ENCODE results near the gene COBL. TPM values are rescaled to one million over a fixed set of nuclear protein-coding genes. Genes with fewer than 3 reads are reported as not detected.

The COBL gene
- total RNA-seq, 1 experiment from 2014 or later = not detected

DNA sequence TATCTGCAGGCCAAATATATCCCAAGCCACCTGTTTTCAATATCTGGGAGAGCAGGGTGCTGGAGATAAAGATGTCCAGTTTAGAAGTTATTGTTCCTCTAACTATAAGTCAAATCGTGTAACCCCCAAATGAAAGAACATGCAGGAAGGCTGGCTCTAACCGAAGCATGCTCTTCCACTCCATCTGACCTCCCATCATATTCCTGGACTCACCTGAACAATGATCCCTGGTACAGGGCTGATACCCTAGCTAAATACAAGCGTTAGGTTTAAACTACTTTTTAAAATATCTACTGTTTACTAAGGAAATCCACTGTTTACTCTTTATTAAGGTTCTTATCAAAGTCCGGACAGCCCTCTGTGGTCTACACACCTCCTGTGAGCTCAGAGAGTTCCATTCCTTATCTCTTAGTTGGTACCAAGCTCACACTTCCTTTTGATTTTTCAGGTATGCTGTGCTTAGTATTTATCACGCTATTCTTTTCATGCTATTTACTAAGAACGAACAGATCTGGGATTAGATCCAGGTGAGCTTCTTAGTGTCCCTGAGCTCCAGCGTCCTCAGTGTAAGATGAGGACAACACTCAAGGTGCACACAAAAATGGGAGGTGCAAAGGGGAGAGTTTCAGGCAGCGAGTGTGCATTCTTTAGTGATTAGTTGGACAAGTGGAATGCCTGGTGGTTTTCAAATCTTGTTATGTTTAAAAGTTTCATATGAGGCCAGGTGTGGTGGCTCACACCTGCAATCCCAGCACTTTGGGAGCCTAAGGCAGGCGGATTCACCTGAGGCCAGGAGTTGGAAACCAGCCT lies 23.6 kb upstream of the COBL start:
- Histone ChIP-seq H3K9ac (ENCODE audit: low read length) (no peak overlapping the region), H3K36me3 (ENCODE audit: insufficient read depth, low read length) (no peaks in the 10 kb centered on the region), H3K4me1 (ENCODE audit: low read length) (no peaks in the 10 kb centered on the region), H3K79me2 (ENCODE audit: low read length) (no peaks in the 10 kb centered on the region), H3K4me3 (ENCODE audit: low read length) (no peak overlapping the region), H3K27ac (ENCODE audit: low read length) (no peak overlapping the region), H3K9me3 (ENCODE audit: low read length) (no peaks in the 10 kb centered on the region), H2AFZ (ENCODE audit: low read length) (no peak overlapping the region), H3K9me2 (replicated peaks; ENCODE audit: insufficient read depth, low read length) (no peaks in the 10 kb centered on the region), H4K20me1 (ENCODE audit: insufficient read depth, low read depth, low read length) (no peaks in the 10 kb centered on the region), H3K4me2 (ENCODE audit: low read depth, low read length, poor library complexity, severe bottlenecking) (no peak overlapping the region), H3K27me3 (ENCODE audit: low read length) (no peaks in the 10 kb centered on the region)
- no peak for DNase-seq

- Histone ChIP-seq H3K4me1 (ENCODE audit: low read length) (no peaks in the 10 kb centered on the region), H3K79me2 (ENCODE audit: low read length) (no peaks in the 10 kb centered on the region), H3K36me3 (ENCODE audit: insufficient read depth, low read length) (no peaks in the 10 kb centered on the region), H3K9me2 (replicated peaks; ENCODE audit: insufficient read depth, low read length) (no peaks in the 10 kb centered on the region), H3K9ac (ENCODE audit: low read length) (no peak overlapping the region), H3K27ac (ENCODE audit: low read length) (no peak overlapping the region), H3K27me3 (ENCODE audit: low read length) (no peaks in the 10 kb centered on the region), H3K4me3 (ENCODE audit: low read length) (no peak overlapping the region), H3K4me2 (ENCODE audit: low read depth, low read length, poor library complexity, severe bottlenecking) (no peak overlapping the region), H3K9me3 (ENCODE audit: low read length) (no peaks in the 10 kb centered on the region), H2AFZ (ENCODE audit: low read length) (no peak overlapping the region), H4K20me1 (ENCODE audit: insufficient read depth, low read depth, low read length) (no peaks in the 10 kb centered on the region)
- DNase-seq = no peak
These were observed 18.4 kb upstream of the COBL start for GRCh38 chr7:51335057-51335456.

DNA sequence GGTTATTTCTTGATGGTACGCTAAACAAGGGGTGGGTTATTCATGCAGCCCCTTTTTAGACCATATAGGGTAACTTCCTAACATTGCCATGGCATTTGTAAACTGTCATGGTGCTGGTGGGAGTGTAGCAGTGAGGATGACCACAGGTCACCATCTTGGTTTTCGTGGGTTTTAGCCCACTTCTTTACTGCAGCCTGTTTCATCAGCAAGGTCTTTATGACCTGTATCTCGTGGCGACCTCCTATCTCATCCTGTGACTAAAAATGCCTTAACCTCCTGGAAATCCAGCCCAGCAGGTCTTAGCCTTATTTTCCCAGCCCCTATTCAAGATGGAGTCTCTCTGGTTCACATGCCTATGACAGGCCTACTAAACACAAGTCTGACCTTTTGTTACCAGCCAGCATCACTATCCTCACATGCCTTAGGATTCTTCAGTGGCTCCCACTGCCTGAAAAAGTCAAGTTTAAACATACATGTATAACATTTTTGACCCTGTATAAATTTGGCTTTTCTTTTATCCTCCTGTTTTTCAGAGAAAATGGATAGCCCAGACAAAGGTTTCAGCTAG lies 13.2 kb upstream of the COBL start:
- H3K36me3 ChIP-seq (ENCODE audit: insufficient read depth, low read length) = no peaks in the 10 kb centered on the region
- no peak overlapping the region for H3K4me3 ChIP-seq (ENCODE audit: low read length)
- H3K4me2 ChIP-seq (ENCODE audit: low read depth, low read length, poor library complexity, severe bottlenecking) = no peak overlapping the region
- DNase-seq = no peak
- no peaks in the 10 kb centered on the region for H4K20me1 ChIP-seq (ENCODE audit: insufficient read depth, low read depth, low read length)
- no peak overlapping the region for H2AFZ ChIP-seq (ENCODE audit: low read length)
- H3K9ac ChIP-seq (ENCODE audit: low read length) = no peak overlapping the region
- H3K9me3 ChIP-seq (ENCODE audit: low read length) = no peaks in the 10 kb centered on the region
- no peaks in the 10 kb centered on the region for H3K27me3 ChIP-seq (ENCODE audit: low read length)
- H3K4me1 ChIP-seq (ENCODE audit: low read length) = no peaks in the 10 kb centered on the region
- H3K9me2 ChIP-seq (replicated peaks; ENCODE audit: insufficient read depth, low read length) = no peaks in the 10 kb centered on the region
- H3K79me2 ChIP-seq (ENCODE audit: low read length) = no peaks in the 10 kb centered on the region
- H3K27ac ChIP-seq (ENCODE audit: low read length) = no peak overlapping the region

DNA sequence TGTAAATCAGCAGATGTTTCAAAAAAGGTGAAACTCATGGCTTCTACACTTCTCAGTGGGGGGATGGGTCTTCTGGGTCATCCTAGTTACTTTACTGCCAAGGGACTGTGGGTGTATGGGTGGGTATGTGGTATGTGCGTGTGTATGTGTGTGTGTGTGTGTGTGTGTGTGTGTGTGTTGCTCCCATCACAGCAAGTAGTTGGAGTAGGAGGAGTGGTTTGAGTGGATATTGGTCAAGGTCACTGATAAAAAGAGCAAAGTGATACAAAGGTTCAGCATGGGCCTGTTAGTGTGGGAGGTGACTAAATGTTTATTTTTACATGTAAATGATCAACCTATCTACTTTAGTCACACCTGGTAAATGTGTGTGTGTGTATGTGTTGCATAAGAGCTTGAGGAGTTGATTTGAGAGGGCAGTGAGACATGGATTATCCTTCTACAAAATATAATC lies 11.8 kb upstream of the COBL start:
- no peaks in the 10 kb centered on the region for H3K79me2 ChIP-seq (ENCODE audit: low read length)
- no peak for DNase-seq
- no peak overlapping the region for H3K4me2 ChIP-seq (ENCODE audit: low read depth, low read length, poor library complexity, severe bottlenecking)
- no peaks in the 10 kb centered on the region for H3K36me3 ChIP-seq (ENCODE audit: insufficient read depth, low read length)
- H3K9me2 ChIP-seq (replicated peaks; ENCODE audit: insufficient read depth, low read length) = no peaks in the 10 kb centered on the region
- H3K4me1 ChIP-seq (ENCODE audit: low read length) = no peaks in the 10 kb centered on the region
- H4K20me1 ChIP-seq (ENCODE audit: insufficient read depth, low read depth, low read length) = no peaks in the 10 kb centered on the region
- H3K27me3 ChIP-seq (ENCODE audit: low read length) = no peaks in the 10 kb centered on the region
- no peak overlapping the region for H3K27ac ChIP-seq (ENCODE audit: low read length)
- no peak overlapping the region for H3K9ac ChIP-seq (ENCODE audit: low read length)
- H3K4me3 ChIP-seq (ENCODE audit: low read length) = no peak overlapping the region
- H3K9me3 ChIP-seq (ENCODE audit: low read length) = no peaks in the 10 kb centered on the region
- H2AFZ ChIP-seq (ENCODE audit: low read length) = no peak overlapping the region

GRCh38 chr7:51327287-51327717 lies 10.7 kb upstream of the COBL start:
- Histone ChIP-seq H3K27me3 (ENCODE audit: low read length) (no peaks in the 10 kb centered on the region), H4K20me1 (ENCODE audit: insufficient read depth, low read depth, low read length) (no peaks in the 10 kb centered on the region), H3K9me2 (replicated peaks; ENCODE audit: insufficient read depth, low read length) (no peaks in the 10 kb centered on the region), H3K4me2 (ENCODE audit: low read depth, low read length, poor library complexity, severe bottlenecking) (no peak overlapping the region), H3K4me3 (ENCODE audit: low read length) (no peak overlapping the region), H3K9me3 (ENCODE audit: low read length) (no peaks in the 10 kb centered on the region), H2AFZ (ENCODE audit: low read length) (no peak overlapping the region), H3K79me2 (ENCODE audit: low read length) (no peaks in the 10 kb centered on the region), H3K4me1 (ENCODE audit: low read length) (no peaks in the 10 kb centered on the region), H3K9ac (ENCODE audit: low read length) (no peak overlapping the region), H3K27ac (ENCODE audit: low read length) (no peak overlapping the region), H3K36me3 (ENCODE audit: insufficient read depth, low read length) (no peaks in the 10 kb centered on the region)
- DNase-seq = no peak

- H3K9ac ChIP-seq (ENCODE audit: low read length) = no peak overlapping the region
- no peaks in the 10 kb centered on the region for H3K4me1 ChIP-seq (ENCODE audit: low read length)
- H4K20me1 ChIP-seq (ENCODE audit: insufficient read depth, low read depth, low read length) = no peaks in the 10 kb centered on the region
- H3K9me2 ChIP-seq (replicated peaks; ENCODE audit: insufficient read depth, low read length) = no peaks in the 10 kb centered on the region
- H3K9me3 ChIP-seq (ENCODE audit: low read length) = no peaks in the 10 kb centered on the region
- H3K27ac ChIP-seq (ENCODE audit: low read length) = no peak overlapping the region
- no peak overlapping the region for H3K4me3 ChIP-seq (ENCODE audit: low read length)
- no peaks in the 10 kb centered on the region for H3K27me3 ChIP-seq (ENCODE audit: low read length)
- no peaks in the 10 kb centered on the region for H3K36me3 ChIP-seq (ENCODE audit: insufficient read depth, low read length)
- H2AFZ ChIP-seq (ENCODE audit: low read length) = no peak overlapping the region
- H3K79me2 ChIP-seq (ENCODE audit: low read length) = no peaks in the 10 kb centered on the region
- no peak overlapping the region for H3K4me2 ChIP-seq (ENCODE audit: low read depth, low read length, poor library complexity, severe bottlenecking)
- no peak for DNase-seq
These were observed 10.2 kb upstream of the COBL start for GRCh38 chr7:51326656-51327286.

DNA sequence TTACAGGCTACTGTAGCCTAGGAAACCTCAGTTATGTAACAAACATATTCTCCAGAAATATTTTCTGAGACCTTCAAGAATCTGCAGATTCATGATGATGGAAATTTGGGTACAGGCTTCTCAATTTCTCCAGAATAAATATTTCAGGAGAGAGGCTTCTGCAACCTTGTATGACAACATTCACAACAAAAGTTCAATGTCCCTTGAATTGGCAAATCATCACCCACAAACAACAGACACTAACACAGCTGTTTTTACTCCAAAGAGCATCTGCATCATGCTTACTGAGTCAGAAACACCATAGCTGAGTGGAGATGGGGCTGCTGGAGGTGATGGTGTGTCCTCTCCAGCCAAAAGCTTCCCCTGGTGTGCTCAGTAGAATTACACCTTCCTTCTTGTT lies 9.3 kb upstream of the COBL start:
- Histone ChIP-seq H3K9me2 (replicated peaks; ENCODE audit: insufficient read depth, low read length) (no peaks in the 10 kb centered on the region), H3K79me2 (ENCODE audit: low read length) (no peaks in the 10 kb centered on the region), H4K20me1 (ENCODE audit: insufficient read depth, low read depth, low read length) (no peaks in the 10 kb centered on the region), H3K27me3 (ENCODE audit: low read length) (no peaks in the 10 kb centered on the region), H2AFZ (ENCODE audit: low read length) (no peak overlapping the region), H3K4me2 (ENCODE audit: low read depth, low read length, poor library complexity, severe bottlenecking) (no peak overlapping the region), H3K36me3 (ENCODE audit: insufficient read depth, low read length) (no peaks in the 10 kb centered on the region), H3K9me3 (ENCODE audit: low read length) (no peaks in the 10 kb centered on the region), H3K4me1 (ENCODE audit: low read length) (no peaks in the 10 kb centered on the region), H3K9ac (ENCODE audit: low read length) (no peak overlapping the region), H3K4me3 (ENCODE audit: low read length) (no peak overlapping the region), H3K27ac (ENCODE audit: low read length) (no peak overlapping the region)
- DNase-seq = no peak

DNA sequence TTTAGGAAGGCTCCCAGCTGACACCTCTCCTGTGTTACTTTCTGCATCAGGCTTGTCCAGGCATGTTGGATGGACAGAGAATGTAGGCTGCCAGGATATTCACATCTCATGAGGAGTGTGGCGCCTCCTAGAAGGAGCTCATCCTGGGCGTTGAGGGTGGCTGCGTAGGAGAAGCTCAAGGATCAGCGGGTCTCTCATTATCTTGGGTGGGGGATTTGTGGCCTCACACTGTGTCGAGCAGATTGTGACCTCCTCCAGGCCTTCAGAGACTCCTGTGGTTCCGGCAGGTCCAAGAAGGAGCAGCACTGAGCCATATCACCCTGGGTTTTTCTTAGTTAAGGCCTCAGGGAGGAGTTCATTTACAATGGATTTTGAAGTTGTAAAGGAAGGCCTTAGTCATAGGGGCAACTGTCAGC lies 8.7 kb upstream of the COBL start:
- Histone ChIP-seq H2AFZ (ENCODE audit: low read length) (no peak overlapping the region), H3K9me3 (ENCODE audit: low read length) (no peaks in the 10 kb centered on the region), H3K36me3 (ENCODE audit: insufficient read depth, low read length) (no peaks in the 10 kb centered on the region), H3K9ac (ENCODE audit: low read length) (no peak overlapping the region), H3K79me2 (ENCODE audit: low read length) (no peaks in the 10 kb centered on the region), H3K27me3 (ENCODE audit: low read length) (no peaks in the 10 kb centered on the region), H3K4me3 (ENCODE audit: low read length) (no peak overlapping the region), H3K27ac (ENCODE audit: low read length) (no peak overlapping the region), H3K4me2 (ENCODE audit: low read depth, low read length, poor library complexity, severe bottlenecking) (no peak overlapping the region), H3K4me1 (ENCODE audit: low read length) (no peaks in the 10 kb centered on the region), H4K20me1 (ENCODE audit: insufficient read depth, low read depth, low read length) (no peaks in the 10 kb centered on the region), H3K9me2 (replicated peaks; ENCODE audit: insufficient read depth, low read length) (no peaks in the 10 kb centered on the region)
- DNase-seq = no peak

All from Karpas-422 (cell line).